Islet precursor cell (in vitro differentiated cells): ENCODE measurements around the gene VWA3B.

Experiments used
- DNase-seq: peaks from one replicate; pipeline ENCODE4 v3.0.0-alpha.2; 2018

The VWA3B gene

DNA sequence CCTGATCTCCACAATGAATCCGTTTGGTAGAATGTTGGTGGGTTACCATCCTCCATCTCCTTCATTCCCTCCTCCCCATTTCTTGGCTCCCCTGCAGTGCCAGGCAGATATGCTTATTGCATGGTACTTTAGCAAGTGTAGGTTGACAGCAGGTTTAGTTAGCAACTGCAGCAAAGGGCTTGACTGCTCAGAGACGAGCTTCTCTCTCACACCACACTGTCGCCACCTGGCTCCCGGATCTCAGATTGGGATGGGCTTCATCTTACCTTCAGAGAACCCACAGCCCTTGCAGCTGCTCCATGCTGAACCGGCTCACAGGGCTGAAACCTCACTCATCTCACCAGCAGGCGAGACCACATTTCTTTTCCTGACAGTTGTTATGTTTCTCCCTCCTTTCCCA, 88.8 kb downstream of the VWA3B start:
- DNase-seq, result no peak

- no peak for DNase-seq
These were observed 90.3 kb downstream of the VWA3B start for GRCh38 chr2:98177286-98177685.

DNA sequence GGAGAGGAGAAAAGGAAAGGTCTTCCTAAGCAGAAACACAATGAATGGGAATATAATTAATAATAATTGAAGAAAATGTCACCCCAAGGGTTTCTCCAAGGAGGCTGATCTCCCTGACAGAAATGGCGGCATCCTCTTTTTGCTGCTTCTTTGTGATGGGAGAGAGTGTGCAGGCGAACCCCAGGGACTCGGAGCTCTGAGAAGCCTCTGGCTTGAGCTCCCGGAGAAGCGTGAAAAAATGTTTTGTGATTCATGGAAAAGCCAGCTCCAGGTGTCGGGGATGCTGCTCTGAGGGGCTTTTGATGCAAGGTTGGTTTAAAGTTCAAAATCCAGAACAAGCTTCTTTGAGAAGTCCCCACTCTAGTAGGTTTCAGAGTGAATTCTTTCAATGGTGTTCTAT, 91.0 kb downstream of the VWA3B start:
- no peak for DNase-seq

GRCh38 chr2:98180456-98180855, 93.5 kb downstream of the VWA3B start:
- DNase-seq, result no peak

DNA sequence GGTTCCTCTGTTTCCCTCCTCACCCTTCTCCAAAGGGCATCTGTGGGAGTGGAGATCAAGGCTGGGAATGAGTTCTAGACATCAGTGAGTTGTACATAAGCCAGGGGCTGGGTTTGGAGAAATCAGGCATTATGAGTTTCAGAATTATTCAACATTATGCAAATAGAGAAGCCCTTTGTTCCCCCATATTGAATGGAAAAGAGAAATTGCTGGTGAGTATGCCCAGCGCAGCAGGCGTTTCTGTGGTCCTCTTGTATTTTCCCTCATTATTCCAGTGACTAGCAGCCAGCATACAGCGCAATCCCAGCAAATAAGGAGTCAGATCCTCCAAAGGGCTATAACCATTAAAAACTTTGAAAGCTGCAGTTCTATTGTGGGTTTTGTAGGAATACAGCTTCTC, 94.4 kb downstream of the VWA3B start:
- no peak for DNase-seq

DNA sequence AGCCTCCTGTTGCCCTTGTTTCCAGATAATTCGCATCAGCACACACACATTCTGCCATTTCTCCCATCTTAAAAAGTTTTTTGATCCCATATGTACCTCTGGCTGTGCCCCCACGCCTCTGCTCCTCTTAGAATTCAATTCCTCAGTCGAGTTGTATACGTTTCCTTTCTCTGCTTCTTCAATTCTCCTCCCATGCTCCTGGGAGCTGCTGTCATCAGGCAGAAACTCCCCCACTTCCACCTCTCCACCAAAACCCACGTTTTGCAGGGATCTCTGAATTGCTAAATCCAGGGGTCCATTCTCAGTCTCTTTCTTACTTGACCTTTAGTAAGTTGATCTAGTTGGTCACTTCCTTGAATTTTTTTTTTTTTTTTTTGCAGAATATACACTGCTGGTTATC, 98.8 kb downstream of the VWA3B start:
- DNase-seq, result no peak

- DNase-seq, result no peak
These were observed 100.2 kb downstream of the VWA3B start for GRCh38 chr2:98187194-98187593.

DNA sequence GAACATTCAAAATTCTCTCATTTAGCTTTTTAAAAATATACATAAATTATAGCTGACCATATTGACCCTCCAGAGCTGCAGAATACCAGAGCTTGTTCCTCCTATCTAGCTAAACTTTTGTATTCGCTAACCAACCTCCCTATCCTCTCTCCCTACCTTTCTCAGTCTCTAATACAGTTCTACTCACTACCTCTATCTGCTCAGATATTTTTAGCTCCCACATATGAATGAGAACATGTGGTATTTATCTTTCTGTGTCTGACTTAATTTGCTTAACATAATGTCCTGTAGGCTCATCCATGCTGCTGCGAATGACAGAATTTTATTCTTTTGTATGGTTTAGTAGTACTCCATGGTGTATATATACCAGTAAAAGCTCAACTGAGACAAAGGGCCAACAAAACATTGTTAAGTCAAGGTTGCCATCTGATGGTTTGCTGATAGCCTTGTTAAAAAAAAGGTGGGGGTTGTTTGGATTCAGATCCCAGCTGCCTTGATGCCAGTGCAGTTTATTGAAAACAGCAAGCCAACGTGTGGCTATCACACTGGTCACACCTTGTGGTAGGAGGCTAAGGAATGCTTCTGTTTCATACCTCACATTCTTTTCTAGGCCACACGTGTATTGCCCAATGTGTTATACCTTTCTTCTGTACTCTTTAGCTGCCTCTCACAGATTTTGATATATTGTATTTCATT, 101.5 kb downstream of the VWA3B start:
- DNase-seq, result no peak

DNA sequence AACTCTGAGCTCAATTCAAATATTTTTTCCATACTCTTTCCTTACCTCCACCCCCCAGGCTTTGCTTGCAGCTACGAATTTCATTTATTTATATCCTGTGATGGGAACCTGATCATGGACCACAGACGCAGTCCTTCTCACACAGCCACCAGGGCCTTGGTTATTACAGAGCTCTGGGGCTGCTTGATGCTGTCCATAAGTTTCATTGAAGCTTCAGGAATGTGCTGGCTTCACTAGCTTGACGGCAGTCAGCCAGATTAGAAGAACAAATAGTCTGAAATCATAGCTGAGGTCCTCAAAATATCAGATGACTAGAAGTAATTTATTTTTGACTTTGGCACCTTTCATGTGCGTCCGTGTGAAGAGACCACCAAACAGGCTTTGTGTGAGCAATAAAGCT, 104.9 kb downstream of the VWA3B start:
- DNase-seq, result no peak

DNA sequence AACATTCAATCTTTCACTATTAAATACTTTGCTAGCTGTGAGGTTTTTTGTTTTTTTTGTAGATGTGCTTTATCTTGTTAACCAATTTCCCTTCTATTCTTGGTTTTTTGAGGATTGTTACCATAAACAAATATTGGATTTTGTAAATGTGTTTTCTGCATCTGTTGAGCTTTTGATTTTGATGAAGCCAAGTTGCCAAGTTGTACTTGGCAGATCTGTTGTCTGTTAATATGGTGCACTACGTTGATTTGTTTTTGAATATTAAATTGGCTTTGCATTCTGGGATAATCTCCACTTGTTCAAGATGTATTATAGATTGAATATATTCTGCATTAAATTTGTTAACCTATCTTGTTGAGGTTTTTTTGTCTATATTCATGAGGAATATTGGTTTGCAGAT, 114.6 kb downstream of the VWA3B start:
- no peak for DNase-seq

DNA sequence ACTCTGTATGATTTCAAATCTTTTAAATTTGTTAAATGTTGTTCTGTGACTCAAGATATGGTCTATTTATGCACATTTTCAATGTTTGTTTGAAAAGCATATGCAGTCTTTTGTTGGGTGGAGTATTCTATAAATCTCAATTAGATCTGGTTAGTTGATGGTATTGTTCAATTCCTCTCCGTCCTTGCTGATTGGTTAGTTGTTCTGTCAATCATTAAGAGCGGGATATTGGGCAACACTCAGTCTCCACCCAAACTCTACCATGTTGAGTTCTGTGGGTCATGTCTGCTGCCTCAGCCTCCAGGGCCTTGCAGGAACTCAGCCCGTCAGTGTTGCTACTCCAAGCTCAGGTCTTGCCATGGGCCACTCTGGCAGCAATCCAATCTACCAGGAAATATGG, 118.9 kb downstream of the VWA3B start:
- no peak for DNase-seq

- no peak for DNase-seq
These were observed 125.4 kb downstream of the VWA3B start for GRCh38 chr2:98212092-98213000.

DNA sequence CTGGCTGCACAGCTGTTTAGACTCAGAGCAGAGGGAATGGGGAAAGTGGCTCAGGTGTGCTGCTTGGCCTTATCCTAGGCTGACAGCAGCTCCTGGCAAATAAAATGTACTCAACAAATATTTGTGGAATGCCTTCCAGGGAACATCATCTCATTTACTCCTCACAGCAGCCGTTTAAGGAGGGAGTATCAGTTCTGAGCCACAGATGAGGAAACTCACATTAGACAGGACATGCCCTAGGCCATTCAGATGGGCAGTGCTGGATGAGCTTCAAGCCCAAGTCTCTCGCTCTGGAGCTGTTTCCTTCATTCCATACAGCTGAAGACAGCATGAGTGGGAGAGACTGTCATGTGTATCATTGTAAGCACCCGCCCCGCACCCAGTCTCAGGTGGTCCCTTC, 129.6 kb downstream of the VWA3B start:
- DNase-seq, result peak; percentile 67

GRCh38 chr2:98219152-98219551, 132.2 kb downstream of the VWA3B start:
- no peak for DNase-seq

GRCh38 chr2:98233941-98234340, 147.0 kb downstream of the VWA3B start:
- no peak for DNase-seq

DNA sequence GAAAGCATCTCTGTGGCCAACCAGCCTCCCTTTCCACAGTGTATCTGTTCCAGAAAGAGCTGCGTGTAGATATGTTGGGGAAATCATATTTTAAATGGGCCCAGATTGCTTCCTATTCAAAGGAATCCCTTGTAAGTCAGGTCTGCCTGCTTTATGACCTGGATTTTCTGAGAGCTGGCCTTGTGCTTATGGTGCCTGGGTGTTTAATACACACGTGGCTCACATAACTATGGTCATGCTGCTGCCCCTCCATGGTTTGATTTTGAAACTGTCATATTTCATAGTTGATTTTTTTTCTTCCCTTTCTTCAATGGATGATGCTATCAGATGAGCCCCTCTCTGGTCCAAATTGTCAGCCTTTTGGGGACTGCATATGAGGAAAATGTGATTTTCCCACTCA, 147.8 kb downstream of the VWA3B start:
- DNase-seq, result no peak

DNA sequence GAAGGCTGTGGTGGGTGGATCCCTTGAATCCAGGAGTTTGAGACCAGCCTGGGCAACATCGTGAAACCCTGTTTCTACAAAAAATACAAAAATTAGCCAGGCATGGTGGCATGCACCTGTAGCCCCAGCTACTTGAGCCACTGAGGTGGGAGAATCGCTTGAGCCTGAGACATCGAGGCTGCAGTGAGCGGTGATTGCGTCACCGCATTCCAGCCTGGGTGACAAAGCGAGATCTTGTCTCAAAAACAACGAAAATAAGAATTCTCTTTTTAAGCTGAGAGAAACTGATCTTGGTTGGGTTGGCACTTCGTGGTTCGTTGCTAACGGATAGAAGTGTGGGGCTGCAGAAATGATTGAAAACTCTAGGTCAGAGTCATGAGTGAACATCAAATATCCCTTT, 150.0 kb downstream of the VWA3B start:
- DNase-seq, result no peak

GRCh38 chr2:98240786-98241398, 153.9 kb downstream of the VWA3B start:
- peak; percentile 72 for DNase-seq

DNA sequence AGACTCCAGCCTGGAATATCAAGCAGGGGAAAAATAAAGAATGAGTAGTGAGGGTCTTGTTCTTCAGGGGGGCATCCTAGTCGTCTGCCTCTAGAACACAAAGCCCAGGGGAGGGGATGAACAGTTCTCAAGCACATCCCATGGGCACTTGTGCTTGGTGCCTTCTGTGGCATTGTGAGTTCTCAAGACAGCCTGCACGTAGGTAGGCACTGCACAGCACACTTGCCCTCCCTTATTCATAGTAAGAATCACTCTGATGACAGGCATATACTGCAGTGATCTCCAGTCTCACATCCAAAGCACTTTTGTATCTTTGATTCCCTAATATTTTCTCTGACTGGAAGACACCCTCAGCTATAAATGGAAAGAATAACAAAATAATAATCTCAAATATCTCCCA, 154.6 kb downstream of the VWA3B start:
- DNase-seq, result no peak

DNA sequence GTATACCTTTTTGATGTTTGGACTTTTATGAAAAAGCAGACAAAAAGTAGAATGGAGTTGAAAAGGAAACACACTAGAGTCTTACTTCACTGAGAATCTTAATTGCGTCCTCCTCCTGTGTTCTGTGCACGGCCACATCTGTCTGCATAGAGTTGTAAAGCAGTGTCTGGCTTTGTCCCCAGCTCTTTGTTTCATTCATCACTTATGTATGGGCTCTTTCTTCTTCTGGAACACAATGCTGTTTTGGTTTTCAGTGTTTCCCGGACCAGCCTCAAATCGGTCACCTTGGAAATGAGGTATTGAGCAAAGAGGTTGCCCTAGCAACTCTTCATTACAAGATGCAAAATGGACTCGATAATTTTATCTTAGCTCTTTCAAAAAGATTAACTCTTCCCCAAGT, 155.0 kb downstream of the VWA3B start:
- DNase-seq, result no peak

- no peak for DNase-seq
These were observed 158.5 kb downstream of the VWA3B start for GRCh38 chr2:98245491-98245890.

DNA sequence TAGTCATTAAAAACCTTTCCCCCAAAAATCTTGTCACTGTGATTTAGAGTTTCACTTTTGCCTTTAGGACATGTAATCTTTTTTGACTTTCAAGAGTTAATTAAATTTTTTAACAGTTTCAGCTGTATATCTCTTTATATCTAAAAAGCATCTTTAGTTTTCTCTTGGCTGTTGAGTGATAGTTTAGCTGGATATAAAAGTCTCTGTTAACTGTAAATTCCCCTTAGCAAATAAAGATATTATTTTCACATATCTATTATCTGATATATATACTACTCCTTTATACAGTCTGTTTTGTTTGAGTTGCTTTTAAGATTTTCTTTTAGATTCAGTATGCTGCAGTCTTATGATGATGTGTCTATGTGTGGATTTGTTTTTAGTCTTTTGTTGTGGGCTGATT, 160.4 kb downstream of the VWA3B start:
- no peak for DNase-seq

DNA sequence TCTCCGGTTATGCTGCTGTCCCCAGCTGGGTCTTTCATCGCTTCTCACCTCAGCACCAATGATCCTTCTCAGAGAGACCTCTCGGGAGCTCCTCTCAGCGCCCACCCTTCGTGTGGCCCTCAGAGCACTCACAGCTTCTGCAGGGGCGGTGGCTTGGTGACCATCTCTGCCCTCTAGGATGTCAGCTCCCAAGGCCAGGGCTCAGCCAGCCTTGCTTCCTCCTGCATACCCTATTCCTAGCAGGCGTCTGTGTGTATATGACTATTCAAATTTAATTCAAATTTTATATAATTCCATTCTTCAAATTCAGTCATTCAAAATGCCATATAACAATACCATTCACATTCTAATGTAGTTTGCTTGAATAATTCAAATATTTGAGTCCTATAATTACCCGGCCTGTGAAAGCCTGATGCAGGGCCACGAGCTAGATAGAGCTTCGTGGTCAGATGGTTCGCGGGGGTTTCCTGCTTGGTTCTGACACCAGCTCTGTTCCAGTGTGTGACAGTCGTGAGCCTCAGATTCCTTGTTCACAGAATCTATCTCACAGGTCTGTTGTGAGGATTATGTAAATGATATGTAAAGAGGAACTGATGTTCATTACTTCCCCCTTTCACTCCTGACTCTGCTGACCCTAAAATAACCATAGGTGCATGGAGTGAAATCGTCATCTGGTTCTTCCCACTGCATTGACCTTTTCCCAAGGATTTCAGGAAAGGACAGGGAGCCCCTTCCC, 165.2 kb downstream of the VWA3B start:
- no peak for DNase-seq
